HG02759 (cell line): Measurements from ENCODE around the gene ATP6V1E1.
"Not testable (repeated sequence)": the region's sequence is repeated elsewhere in the genome, so short reads cannot be mapped to it uniquely, and the experiment has no call there.

ENCODE experiments used
- ATAC-seq: cut with Tn5 transposase; IDR thresholded peaks from one replicate; pipeline ENCODE4 v1.9.1; 2021; ENCODE audit warnings: mild to moderate bottlenecking, moderate library complexity; ENCODE audit not compliant: unreplicated experiment

Gene ATP6V1E1

DNA sequence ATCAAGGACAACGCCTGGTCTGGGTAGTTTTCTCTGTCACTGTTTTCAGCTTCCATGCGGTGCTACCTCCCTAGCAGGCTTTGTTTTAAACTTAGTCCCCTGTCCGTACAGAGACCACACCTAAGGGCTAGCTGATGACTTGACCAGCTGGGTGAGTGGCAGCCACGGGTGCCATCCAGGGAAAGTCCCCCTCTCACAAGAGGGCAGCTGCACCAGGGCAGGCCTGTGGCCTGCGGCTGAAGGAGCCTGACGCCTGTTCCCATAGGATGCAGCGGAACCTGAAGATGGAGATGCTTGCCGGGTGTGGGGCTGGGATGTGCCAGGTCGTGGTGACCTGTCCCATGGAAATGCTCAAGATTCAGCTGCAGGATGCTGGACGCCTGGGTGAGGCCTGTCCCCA is 45.4 kb downstream of the ATP6V1E1 start:
- no peak for ATAC-seq

DNA sequence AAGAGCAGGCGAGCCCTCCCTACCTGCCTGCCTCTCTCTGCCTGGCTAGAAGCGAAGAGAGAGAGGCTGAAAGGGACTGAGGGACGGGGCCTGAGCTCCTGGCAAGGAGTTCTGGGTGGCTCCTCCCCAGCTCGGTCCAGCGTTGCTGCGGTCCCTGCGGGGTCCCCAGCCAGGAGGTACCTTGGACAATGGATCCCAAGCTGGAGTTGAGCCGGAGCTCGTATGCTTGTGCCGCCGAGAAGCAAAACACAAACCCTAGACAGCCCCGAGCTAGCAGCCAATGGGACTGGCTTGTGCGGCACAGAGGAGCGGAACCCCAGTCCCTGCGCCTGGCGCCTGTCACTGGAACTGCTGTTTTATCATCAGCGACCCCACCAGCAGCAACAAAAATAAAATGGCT is 46.9 kb downstream of the ATP6V1E1 start:
- ATAC-seq: no peak

DNA sequence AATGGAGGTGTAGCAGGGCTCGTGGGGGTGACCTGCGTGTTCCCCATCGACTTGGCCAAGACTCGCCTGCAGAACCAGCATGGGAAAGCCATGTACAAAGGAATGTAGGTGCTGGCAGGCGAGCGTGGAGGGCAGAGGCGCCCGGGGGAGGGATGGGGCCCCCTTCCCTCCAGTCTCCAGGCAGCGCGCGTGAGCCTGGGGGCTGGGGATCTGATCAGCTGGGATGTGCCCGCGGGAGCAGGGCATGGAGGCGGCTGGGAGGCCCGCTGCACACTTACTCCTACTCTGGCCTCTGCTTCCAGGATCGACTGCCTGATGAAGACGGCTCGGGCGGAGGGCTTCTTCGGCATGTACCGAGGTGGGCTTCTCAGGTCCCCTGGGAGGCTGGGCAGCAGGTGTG is 47.5 kb downstream of the ATP6V1E1 start:
- no peak for ATAC-seq

DNA sequence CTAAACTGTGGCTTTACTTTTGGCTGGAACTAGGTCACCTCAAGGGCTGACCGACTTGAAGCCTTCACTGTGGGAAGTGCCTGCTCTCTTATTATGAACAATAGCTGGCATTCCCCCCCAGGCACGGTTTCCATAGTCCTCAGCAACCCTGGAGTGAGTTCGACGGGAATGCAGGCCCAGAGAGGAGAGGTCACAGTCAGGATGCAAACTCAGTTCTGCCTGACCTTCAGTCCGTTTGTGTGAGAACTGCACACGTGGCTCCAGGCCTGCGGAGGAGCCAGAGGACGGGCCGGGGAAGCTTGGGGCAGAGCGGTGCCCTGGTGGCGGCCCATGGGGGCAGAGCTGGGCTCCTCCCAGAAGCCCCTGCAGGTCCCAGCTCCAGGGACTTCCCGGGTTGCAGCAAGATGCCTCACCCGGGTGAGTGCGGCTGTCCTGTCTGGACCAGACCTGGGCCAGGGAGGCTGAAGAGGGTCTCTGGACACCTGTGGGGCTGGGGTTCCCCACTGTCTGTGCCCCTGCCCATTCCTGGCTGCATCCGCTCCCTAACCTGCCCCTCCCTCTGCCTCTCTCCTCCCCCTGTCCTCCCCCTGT is 48.0 kb downstream of the ATP6V1E1 start:
- no peak for ATAC-seq

DNA sequence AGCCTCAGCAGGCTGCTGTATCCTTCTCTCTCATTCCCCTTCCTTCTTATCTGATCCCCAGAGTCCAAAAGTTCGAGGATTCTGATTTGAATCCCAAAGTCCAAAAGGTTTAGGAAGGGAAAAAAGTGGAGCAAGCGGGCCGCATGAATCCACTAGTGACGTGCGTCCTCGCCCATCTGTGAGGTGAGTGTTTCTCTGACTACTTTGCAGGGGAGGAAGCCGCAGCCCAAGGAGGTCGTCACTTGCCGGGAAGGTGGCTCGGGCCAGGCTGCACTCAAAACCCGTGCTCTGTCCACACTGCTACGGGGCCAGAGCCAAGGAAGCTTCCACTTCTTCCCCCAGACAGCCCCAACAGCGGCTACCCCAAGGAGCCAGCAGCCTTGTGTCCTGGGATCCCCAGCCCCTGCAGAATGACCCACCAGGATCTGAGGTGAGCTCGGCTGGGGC is 49.0 kb downstream of the ATP6V1E1 start:
- ATAC-seq: no peak

DNA sequence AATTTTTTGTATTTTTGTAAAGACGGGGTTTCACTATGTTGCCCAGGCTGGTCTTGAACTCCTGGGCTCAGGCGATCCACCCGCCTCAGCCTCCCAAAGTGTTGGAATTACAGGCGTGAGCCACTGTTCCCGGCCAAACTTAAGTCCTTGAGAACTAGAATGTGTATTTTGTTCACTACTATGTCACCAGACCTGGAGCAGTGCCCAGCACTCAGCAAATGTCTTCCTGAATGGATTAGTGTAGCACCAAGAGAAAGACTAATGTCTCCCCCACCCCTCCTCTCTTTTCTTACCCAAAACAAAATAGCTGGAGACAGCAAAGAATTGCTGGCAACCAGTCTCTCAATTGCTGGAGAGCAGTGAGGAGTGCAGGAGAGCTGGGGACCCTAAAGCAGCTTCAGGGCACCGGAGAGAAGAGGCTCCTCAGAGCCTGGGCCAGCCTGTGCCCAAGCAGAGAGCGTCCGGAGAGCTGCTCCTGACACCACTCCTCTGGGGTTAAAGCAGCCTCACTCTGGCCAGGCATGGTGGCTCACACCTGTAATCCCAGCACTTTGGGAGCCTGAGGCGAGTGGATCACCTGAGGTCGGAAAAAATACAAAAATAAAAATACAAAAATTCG is 50.3 kb downstream of the ATP6V1E1 start:
- no peak for ATAC-seq

DNA sequence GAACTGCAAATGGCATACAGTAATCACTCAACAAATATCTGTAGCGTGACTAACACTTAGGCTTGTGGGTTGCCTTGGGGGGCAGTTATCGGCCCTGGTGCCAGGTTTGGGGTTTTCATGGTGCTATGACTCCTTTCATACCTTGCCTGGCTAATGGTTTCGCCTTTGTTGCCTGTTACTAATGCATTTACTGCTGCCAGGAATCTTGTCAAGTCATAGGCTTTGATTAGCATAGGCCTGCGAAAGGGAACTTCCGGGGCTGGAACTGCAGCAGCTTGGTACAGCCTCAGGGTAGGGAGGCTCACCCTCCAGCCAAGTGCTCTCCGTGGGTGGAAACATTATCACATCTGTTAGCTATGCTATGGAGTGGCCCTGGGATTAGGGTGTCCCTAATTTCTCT is 52.1 kb downstream of the ATP6V1E1 start:
- ATAC-seq: no peak

DNA sequence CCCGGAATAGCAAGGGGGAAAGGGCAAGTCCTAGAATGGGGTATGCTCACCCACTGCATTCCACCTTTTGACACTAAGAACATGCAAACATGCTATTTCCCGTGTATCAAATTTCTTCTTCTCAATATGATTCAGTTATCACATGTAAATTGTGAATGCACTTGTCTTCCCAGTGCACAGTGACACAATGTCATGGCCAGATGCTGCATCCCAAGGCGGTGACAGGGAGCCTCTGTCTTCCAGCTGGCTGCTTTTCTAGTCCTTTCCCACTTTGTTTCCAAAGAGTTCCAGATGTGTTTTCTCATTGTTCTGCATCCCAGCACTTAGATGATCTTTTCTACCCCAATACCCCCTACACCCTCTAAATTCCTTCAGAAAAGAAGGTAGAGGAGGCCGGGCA is 52.9 kb downstream of the ATP6V1E1 start:
- ATAC-seq: no peak

DNA sequence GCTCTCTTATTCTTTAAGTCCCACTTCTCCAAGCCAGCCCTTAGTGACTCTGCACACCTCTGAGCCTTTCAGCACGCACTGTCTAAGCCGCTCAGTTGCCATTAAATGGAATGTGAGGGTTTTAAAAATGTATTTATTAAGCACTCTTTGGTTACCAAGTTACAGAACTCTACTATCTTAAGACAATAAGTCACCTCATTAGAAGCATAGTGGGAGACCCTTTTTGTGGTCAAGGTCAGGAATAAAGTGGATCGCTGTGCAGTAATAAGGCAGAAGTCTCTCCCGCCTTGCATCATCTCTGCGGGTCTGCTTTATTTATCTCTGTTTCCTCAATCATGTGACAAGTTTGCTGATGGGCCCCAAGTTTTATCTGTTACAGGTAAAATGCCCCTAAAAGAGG is 53.4 kb downstream of the ATP6V1E1 start:
- ATAC-seq: no peak

DNA sequence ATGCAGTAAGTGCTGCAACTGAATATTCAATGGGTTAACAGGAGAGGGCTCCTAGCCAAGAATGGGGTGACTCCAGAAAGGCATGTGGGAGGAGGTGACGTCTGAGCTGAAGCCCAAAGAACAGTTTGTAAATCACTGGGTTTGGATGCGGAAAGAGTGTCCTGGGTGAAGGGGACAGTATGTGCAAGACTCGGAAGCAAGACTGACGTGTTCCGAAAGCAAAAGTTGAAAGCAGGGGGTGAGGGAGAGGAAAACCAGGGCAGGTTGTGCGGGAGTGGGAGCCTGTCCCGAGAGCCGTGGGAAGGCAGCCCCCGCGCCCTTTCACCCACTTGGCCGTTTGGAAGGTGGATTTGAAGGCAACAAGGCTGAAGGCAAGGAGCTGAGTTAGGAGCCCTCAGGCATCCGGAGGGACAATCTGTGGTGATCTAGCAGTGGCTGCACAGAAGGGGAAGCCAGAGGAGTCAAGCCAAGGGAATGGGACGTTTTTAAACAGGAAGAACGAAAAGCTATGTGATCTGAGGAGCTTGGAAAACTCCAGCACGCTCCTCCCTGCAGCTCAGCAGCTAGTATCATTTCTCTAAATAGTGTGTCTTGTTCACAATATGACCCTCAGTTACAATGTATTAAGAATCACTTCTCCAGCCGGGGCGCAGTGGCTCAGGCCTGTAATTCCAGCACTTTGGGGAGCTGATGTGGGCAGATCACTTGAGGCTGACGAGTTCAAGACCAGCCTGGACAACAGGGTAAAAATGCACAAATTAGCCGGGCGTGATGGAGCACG is 57.5 kb downstream of the ATP6V1E1 start:
- no peak for ATAC-seq

DNA sequence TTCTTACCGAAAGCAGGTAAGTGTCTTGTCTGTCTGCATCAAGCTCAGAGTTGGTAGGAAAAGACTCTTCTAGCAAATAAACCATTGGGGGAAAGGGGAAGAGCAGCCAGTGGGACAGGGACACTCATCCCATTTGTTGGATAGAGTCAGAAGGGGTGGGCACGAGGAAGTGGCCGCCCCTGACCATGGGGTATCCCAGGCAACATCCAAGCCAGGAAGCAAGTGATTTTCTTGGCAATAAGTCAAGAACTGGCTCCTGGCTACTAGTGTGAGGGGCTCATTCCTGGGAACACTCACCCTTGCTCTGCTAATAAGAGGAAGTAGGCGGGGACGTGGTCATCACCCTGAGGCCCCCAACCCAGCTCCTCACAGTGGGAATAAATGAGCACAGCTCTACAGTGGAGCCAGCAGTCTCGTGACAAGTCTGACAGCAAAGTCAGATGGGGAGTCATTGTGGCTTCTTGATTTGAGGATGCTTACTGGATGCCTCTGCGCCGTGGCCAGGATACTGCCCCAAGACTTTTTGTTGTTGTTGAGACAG is 58.5 kb downstream of the ATP6V1E1 start:
- no peak for ATAC-seq

DNA sequence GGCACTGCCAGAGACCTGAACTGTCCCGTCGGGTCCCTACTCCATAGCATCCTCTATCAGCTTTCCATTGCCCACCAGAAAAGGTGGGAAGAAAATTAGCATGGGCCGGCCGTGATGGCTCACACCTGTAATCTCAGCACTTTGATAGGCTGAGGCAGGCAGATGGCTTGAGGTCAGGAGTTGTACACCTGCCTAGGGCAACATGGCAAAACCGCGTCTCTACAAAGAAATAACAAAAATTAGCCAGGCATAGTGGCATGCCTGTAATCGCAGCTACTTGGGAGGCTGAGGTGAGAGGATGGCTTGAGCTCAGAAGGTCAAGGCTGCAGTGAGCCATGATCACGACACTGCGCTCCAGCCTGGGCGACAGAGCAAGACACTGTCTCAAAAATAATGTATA is 61.8 kb downstream of the ATP6V1E1 start:
- no peak for ATAC-seq

DNA sequence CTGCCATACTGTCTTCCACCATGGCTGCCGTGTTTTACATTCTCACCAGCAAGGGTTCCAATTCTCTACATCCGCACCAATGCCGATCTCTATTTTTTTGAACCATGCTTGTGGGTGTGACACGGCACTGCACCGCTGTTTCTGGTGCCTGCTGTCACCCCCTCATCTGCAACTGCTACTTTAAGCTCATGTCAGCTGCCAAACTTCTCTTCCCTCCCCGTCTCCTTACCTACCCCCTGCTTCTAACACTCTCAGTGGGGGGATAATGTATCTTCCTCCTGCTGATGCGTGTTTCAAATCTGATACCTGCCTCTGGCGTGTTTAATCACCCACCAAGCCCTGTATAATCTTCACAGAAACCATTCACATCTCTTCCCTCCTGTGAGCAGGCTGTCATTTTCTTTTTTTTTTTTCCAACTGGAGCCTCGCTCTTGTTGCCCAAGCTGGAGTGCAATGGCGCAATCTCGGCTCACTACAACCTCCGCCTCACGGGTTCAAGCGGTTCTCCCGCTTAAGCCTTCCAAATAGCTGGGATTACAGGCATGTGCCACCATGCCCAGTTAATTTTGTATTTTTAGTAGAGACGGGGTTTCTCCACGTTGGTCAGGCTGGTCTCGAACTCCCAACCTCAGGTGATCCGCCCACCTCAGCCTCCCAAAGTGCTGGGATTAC is 62.4 kb downstream of the ATP6V1E1 start:
- ATAC-seq: not testable (repeated sequence)

DNA sequence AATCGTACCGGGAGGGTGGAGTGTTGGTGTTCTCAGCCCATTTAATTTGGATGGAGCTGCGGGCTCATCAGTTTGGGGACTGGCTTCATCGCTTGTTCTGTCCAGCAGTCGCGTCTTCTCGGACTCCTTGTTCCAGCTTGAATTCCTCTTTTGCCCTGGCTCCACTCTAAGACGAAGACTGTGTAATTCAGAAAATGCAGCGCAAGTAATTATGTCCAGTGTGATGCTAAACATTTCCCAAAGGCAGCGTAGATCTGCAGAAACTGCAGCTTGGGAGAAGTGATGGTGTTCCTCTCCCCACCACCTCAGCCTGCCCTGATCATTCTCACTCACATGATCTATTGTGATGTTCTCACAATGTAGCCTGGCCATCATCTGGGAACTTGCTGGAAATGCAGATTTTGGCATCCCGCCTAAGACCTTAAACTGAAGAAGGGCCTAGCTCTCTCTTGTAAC is 64.6 kb downstream of the ATP6V1E1 start:
- no peak for ATAC-seq

DNA sequence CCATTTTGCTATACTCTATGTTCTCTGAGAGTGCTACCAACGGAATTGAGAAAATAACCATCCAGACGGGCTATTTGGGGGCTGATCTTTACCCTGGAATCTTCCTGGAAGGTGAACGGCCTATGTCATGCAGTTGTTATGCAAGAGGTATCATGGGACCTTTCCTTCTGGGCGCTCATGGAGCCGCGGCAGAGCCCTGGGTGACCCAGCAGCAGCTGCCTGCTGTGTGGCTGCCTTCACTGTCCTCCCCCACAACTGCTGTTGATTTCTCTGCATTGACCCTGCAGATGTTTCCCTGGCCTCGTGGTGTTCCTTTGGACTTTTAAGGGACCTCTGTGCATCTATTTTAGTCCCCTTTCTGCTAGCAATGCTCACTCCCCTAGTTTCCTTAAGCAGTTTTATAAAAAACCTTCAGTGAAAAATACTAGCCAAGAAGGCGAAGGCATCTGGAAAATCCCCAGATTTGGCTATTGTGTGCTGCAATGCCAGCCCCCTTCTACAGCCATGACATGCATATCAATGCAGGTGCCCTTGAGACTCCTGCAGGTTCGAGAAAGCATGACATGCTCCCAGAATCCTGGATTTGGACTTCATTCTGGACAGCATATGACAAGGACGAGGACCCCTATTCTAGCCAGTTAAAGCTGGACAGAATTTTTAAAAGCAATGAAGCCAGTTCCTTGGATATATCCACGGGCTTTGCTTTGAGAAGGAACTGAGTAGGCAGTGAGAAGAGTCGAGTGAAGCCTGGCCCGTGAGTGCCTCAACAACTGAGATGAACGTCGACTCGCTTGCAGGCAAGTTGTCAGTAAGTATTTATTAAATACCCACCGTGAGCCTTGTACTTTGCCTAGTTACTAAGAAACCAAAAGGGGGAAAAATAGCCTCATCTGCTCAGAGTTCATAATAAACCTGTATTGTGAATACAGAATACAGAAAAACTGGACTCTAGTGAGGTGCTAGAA is 65.4 kb downstream of the ATP6V1E1 start, which contains the start of gene SLC25A18:
Gene SLC25A18 (plus strand): TSS at position 593 of the 965 bp plus-strand sequence. CDS start 16,447 bp downstream, outside the sequence.
- ATAC-seq: no peak

DNA sequence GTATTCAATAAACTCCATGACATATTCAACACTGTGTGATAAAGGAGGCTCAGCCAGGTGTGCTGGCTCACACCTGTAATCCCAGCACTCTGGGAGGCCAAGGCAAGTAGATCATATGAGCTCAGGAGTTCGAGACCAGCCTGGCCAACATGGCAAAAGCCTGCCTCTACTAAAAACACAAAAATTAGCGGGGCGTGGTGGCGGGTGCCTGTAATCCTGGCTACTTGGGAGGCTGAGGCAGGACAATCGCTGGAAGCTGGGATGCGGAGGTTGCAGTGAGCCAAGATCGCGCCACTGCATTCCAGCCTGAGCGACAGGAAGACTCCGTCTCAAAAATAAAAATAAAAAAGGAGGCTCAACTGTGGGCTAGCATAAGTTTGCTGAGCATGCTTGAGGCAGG is 69.4 kb downstream of the ATP6V1E1 start:
- ATAC-seq: no peak

DNA sequence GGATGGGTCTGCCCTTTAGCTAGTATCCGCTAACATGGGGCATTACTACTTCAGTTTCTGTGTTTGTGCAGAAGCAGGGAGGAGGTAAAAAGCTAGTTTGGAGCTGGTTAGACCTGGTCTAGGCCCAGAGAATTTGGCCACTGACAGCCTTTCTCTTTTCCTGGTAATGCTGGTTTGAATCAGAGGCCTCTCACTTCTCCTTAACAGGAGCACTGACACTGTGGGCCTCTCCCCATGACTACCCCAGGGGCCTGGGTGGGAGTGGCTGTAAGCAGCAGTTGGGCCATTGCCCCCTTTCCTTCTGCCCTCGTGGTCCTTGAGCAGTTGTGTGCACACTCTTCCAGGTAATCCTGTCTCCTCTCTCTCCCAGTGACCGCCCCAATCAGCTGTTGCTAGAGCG is 73.7 kb downstream of the ATP6V1E1 start:
- no peak for ATAC-seq

DNA sequence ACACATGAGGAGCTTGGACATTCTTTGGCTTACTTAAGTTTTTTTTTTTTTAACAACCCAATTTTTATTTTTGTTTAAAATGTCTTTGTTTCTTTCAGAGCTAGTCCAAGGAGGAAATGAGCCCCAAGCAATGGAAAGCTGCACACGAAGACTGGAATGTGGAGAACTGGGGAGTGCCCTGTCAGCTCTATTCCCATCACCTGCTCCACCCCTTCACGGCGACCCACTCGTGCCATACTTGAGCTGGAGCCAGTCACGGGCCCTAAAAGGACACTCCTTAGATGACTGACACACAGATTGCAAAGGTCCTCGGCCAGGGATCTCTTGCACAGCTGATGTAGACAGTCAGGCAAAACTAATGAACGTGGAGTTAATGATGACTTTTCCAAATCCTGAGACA is 75.8 kb downstream of the ATP6V1E1 start:
- no peak for ATAC-seq

DNA sequence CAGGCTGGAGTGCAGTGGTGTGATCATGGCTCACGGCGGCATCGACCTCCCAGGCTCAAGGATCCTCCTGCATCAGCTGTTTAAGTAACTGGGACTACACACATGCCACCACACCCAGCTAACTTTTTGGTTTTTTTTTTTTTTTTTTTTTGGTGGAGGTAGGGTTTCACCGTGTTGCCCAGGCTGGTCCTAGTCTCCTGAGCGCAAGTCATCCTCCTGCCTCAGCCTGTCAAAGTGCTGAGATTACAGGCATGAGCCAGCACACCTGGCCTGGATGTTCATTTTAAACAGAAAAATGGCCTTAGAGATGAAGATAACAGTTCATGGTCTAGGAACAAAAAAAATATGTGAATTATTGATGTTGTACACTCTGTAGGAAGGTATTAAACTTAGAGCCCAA is 78.9 kb downstream of the ATP6V1E1 start:
- ATAC-seq: no peak

DNA sequence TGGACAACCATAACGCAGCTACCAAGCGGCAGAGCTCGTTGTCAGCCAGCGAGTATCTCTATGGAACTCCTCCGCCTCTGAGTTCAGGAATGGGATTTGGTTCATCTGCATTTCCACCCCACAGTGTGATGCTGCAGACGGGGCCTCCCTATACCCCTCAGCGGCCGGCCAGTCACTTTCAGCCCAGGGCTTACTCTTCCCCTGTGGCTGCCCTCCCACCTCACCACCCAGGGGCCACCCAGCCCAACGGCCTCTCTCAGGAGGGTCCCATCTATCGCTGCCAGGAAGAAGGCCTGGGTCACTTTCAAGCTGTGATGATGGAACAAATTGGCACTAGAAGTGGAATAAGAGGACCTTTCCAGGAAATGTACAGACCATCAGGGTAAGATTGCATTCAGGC is 79.4 kb downstream of the ATP6V1E1 start:
- ATAC-seq: no peak
